Common myeloid progenitor, CD34-positive (primary cell): ENCODE results near the gene CSNK2A1.

Experiments
- CTCF ChIA-PET: fragments of 350-600 bp; sonication (Branson Sonifier 250); formaldehyde crosslinking; loops from one replicate; lab custom pipeline; 2021; ENCODE audit warnings: antibody characterized with exemption; lab: Charles Lee
- POLR2A ChIA-PET: fragments of 350-600 bp; sonication (Branson Sonifier 250); formaldehyde crosslinking; loops from one replicate; lab custom pipeline; 2021; ENCODE audit warnings: antibody characterized with exemption; lab: Charles Lee
- DNase-seq, 3 donors: peaks; one replicate each; pipeline versions ENCODE4 v3.0.0 to v3.0.0-alpha.2; 2013
- H3K27ac ChIP-seq, 2 experiments: 1 replicate in 1 of 2; 2 replicates in 1 of 2; pipeline ENCODE4 v1.7.0; 2013; ENCODE audit warnings: inconsistent platforms in 2 of 2, low read length in 2 of 2, mild to moderate bottlenecking in 2 of 2, low read depth in 1 of 2, moderate library complexity in 1 of 2; ENCODE audit not compliant: severe bottlenecking in 2 of 2, insufficient read depth in 1 of 2, poor library complexity in 1 of 2
- H3K27me3 ChIP-seq, 5 experiments: replicated peaks in 2 of 5; 1 replicate in 3 of 5; 2 replicates in 2 of 5; pipeline versions ENCODE4 v1.6.1 to v1.7.0; 2013; ENCODE audit warnings: low read length in 4 of 5, mild to moderate bottlenecking in 2 of 5, moderate library complexity in 2 of 5, inconsistent platforms in 1 of 5; ENCODE audit not compliant: insufficient read depth in 5 of 5, control insufficient read depth in 4 of 5
- H3K36me3 ChIP-seq, 4 experiments: 1 replicate in 2 of 4; 2 replicates in 2 of 4; pipeline versions ENCODE4 v1.6.1 to v1.7.0; 2013; ENCODE audit warnings: low read length in 3 of 4, control low read depth in 1 of 4, mild to moderate bottlenecking in 1 of 4; ENCODE audit not compliant: control insufficient read depth in 4 of 4, insufficient read depth in 4 of 4
- H3K4me1 ChIP-seq, 4 experiments: 1 replicate in 3 of 4; 2 replicates in 1 of 4; pipeline versions ENCODE4 v1.6.1 to v1.7.1; 2013; ENCODE audit warnings: low read length in 3 of 4, mild to moderate bottlenecking in 3 of 4, control low read depth in 1 of 4, inconsistent platforms in 1 of 4, moderate library complexity in 1 of 4; ENCODE audit not compliant: control insufficient read depth in 4 of 4, insufficient read depth in 4 of 4; ENCODE audit errors: control extremely low read depth in 1 of 4
- H3K4me3 ChIP-seq, 7 experiments: 1 replicate in 4 of 7; 2 replicates in 3 of 7; pipeline versions ENCODE4 v1.5.1 to v1.7.0; 2013; ENCODE audit warnings: mild to moderate bottlenecking in 7 of 7, low read length in 6 of 7, moderate library complexity in 6 of 7, inconsistent platforms in 2 of 7, low read depth in 2 of 7, control low read depth in 1 of 7; ENCODE audit not compliant: insufficient read depth in 4 of 7, control insufficient read depth in 1 of 7; ENCODE audit errors: extremely low read depth in 1 of 7
- H3K9me3 ChIP-seq, 5 experiments: 1 replicate in 4 of 5; 2 replicates in 1 of 5; pipeline versions ENCODE4 v1.6.1 to v1.7.1; 2013; ENCODE audit warnings: low read length in 4 of 5, mild to moderate bottlenecking in 2 of 5, inconsistent platforms in 1 of 5, low read depth in 1 of 5, moderate library complexity in 1 of 5; ENCODE audit not compliant: control insufficient read depth in 4 of 5, insufficient read depth in 2 of 5; ENCODE audit errors: control extremely low read depth in 1 of 5
- whole genome bisulfite sequencing: methylation state at CpG from one replicate; pipeline ENCODE4 v1.1.5; 2013; ENCODE audit not compliant: insufficient coverage; 5-methylcytosine and 5-hydroxymethylcytosine counted together

The CSNK2A1 gene

GRCh38 chr20:503048-503737, 40.4 kb downstream of the CSNK2A1 start:
- no peaks in the 10 kb centered on the region for H3K4me1 ChIP-seq
- H3K4me3 ChIP-seq, result no peak overlapping the region
- H3K27me3 ChIP-seq, result no peaks in the 10 kb centered on the region
- H3K36me3 ChIP-seq, result peaks cover 34 to 78% (median 59%) of the 10 kb centered on the region in 4 experiments
- 99% methylated on average over 8 of the region's 11 CpGs for WGBS
- ChIA-PET POLR2A (no interaction called here), CTCF (interaction anchor here (1.6 kb wide), 1 partner anchor 12 kb away, joined by 5 read pairs; no protein-coding TSS in a partner anchor)
- no peak for DNase-seq
- no peak overlapping the region for H3K27ac ChIP-seq
- H3K9me3 ChIP-seq, result no peaks in the 10 kb centered on the region

GRCh38 chr20:497979-498378, 45.6 kb downstream of the CSNK2A1 start:
- Histone ChIP-seq H3K4me3 (no peak overlapping the region), H3K4me1 (no peaks in the 10 kb centered on the region), H3K27ac (no peak overlapping the region), H3K27me3 (no peaks in the 10 kb centered on the region), H3K9me3 (no peaks in the 10 kb centered on the region), H3K36me3 (peaks cover 31 to 83% (median 66%) of the 10 kb centered on the region in 4 experiments)
- POLR2A ChIA-PET, result no interaction called here
- CTCF ChIA-PET, result interaction anchor here (0.9 to 1.5 kb wide), 4 partner anchors 11 to 241 kb away, joined by 3 to 4 read pairs (median 3); no protein-coding TSS in a partner anchor
- DNase-seq, result no peak
- WGBS, result 100% methylated on average over 1 of the region's 2 CpGs

GRCh38 chr20:496126-496696, 47.4 kb downstream of the CSNK2A1 start:
- no peaks in the 10 kb centered on the region for H3K27me3 ChIP-seq
- POLR2A ChIA-PET, result no interaction called here
- DNase-seq, result no peak
- H3K9me3 ChIP-seq, result no peaks in the 10 kb centered on the region
- H3K27ac ChIP-seq, result no peak overlapping the region
- WGBS, result 100% methylated on average over 2 of the region's 2 CpGs
- H3K4me1 ChIP-seq, result no peaks in the 10 kb centered on the region
- peaks cover 28 to 84% (median 64%) of the 10 kb centered on the region in 4 experiments for H3K36me3 ChIP-seq
- no peak overlapping the region for H3K4me3 ChIP-seq
- CTCF ChIA-PET, result interaction anchor here (1.0 to 2.6 kb wide), 3 partner anchors 10 to 243 kb away, joined by 3 to 9 read pairs (median 4); no protein-coding TSS in a partner anchor

- H3K27me3 ChIP-seq, result no peaks in the 10 kb centered on the region
- peaks cover 30 to 86% (median 68%) of the 10 kb centered on the region in 4 experiments for H3K36me3 ChIP-seq
- CTCF ChIA-PET, result interaction anchor here (0.8 to 2.2 kb wide), 3 partner anchors 13 to 64 kb away, joined by 3 to 5 read pairs (median 3); no protein-coding TSS in a partner anchor
These were observed 51.4 kb downstream of the CSNK2A1 start for GRCh38 chr20:492159-492558.

GRCh38 chr20:487655-488054, 55.9 kb downstream of the CSNK2A1 start:
- 100% methylated on average over 1 of the region's 4 CpGs for WGBS
- no peaks in the 10 kb centered on the region for H3K9me3 ChIP-seq
- no peak for DNase-seq
- peaks cover 20 to 88% (median 72%) of the 10 kb centered on the region in 4 experiments for H3K36me3 ChIP-seq
- ChIA-PET POLR2A (no interaction called here), CTCF (interaction anchor here (0.7 to 1.5 kb wide), 2 partner anchors 9 to 10 kb away, joined by 4 read pairs; no protein-coding TSS in a partner anchor)
- H3K27ac ChIP-seq, result peak overlapping the region in 1 of 2 experiments; percentile 28
- H3K4me3 ChIP-seq, result no peak overlapping the region
- H3K27me3 ChIP-seq, result no peaks in the 10 kb centered on the region
- H3K4me1 ChIP-seq, result no peaks in the 10 kb centered on the region

More at GRCh38 chr20:492159-492558, 51.4 kb downstream of the CSNK2A1 start:
- POLR2A ChIA-PET, result interaction anchor here (0.7 kb wide), 1 partner anchor 136 kb away, joined by 5 read pairs; no protein-coding TSS in a partner anchor
- H3K4me1 ChIP-seq, result no peaks in the 10 kb centered on the region
- no peak overlapping the region for H3K27ac ChIP-seq
- no peaks in the 10 kb centered on the region for H3K9me3 ChIP-seq
- no peak overlapping the region for H3K4me3 ChIP-seq
- WGBS, result 94% methylated on average over 5 of the region's 5 CpGs
- peak in 1 of 3 donors; percentile 10 for DNase-seq

GRCh38 chr20:483815-484644, 59.6 kb downstream of the CSNK2A1 start:
- H3K27ac ChIP-seq, result no peak overlapping the region
- no peaks in the 10 kb centered on the region for H3K27me3 ChIP-seq
- CTCF ChIA-PET, result interaction anchor here (1.3 to 10.8 kb wide), 4 partner anchors 15 to 131 kb away, joined by 3 to 103 read pairs (median 4); no protein-coding TSS in a partner anchor
- H3K4me1 ChIP-seq, result no peaks in the 10 kb centered on the region
- no peak overlapping the region for H3K4me3 ChIP-seq
- no peak for DNase-seq
- no peaks in the 10 kb centered on the region for H3K9me3 ChIP-seq
- peaks cover 24 to 84% (median 68%) of the 10 kb centered on the region in 4 experiments for H3K36me3 ChIP-seq
- 100% methylated on average over 5 of the region's 9 CpGs for WGBS
- POLR2A ChIA-PET, result no interaction called here
